Astrocyte (in vitro differentiated cells and primary cell): Measurements from ENCODE around the gene AGBL4.

Source experiments
- EZH2 ChIP-seq: IDR thresholded peaks from 2 replicates; pipeline ENCODE4 v1.6.1; 2012; ENCODE audit warnings: mild to moderate bottlenecking, low read length, inconsistent platforms; ENCODE audit not compliant: insufficient read depth
- TF ChIP-seq, protein P1 (sequence below): IDR thresholded peaks from 2 replicates; pipeline ENCODE4 v1.5.1; 2011; ENCODE audit warnings: low read depth, mild to moderate bottlenecking, inconsistent platforms, low read length, moderate library complexity; ENCODE audit not compliant: insufficient read depth

DNA sequence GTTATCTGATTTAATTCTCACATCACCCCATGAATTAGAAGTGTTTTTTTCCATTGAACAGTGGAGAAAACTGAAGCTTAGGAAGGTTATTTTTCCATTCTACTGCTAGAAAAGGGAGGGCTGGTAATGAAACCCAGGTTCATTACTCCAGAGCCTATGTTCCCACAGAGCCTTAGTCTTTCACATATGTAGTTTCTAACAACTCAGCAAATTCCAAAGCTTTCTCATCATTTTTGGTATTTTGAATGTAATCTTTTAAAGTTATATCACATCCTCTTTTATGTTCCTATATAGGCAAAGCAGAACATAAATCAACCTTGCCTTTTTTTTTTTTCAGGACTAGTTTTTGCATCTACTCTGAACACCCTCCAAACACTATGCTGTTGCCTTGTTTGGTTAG is 1115.1 kb downstream of the AGBL4 start:
- TF ChIP-seq, protein P1, sequence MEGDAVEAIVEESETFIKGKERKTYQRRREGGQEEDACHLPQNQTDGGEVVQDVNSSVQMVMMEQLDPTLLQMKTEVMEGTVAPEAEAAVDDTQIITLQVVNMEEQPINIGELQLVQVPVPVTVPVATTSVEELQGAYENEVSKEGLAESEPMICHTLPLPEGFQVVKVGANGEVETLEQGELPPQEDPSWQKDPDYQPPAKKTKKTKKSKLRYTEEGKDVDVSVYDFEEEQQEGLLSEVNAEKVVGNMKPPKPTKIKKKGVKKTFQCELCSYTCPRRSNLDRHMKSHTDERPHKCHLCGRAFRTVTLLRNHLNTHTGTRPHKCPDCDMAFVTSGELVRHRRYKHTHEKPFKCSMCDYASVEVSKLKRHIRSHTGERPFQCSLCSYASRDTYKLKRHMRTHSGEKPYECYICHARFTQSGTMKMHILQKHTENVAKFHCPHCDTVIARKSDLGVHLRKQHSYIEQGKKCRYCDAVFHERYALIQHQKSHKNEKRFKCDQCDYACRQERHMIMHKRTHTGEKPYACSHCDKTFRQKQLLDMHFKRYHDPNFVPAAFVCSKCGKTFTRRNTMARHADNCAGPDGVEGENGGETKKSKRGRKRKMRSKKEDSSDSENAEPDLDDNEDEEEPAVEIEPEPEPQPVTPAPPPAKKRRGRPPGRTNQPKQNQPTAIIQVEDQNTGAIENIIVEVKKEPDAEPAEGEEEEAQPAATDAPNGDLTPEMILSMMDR: no peak
- TF ChIP-seq EZH2: no peak
